ENCODE results near the gene TMEM208.
A peak's percentile ranks its signal among the peaks of the same experiment; 100 is the strongest.

TMEM208 gene

DNA sequence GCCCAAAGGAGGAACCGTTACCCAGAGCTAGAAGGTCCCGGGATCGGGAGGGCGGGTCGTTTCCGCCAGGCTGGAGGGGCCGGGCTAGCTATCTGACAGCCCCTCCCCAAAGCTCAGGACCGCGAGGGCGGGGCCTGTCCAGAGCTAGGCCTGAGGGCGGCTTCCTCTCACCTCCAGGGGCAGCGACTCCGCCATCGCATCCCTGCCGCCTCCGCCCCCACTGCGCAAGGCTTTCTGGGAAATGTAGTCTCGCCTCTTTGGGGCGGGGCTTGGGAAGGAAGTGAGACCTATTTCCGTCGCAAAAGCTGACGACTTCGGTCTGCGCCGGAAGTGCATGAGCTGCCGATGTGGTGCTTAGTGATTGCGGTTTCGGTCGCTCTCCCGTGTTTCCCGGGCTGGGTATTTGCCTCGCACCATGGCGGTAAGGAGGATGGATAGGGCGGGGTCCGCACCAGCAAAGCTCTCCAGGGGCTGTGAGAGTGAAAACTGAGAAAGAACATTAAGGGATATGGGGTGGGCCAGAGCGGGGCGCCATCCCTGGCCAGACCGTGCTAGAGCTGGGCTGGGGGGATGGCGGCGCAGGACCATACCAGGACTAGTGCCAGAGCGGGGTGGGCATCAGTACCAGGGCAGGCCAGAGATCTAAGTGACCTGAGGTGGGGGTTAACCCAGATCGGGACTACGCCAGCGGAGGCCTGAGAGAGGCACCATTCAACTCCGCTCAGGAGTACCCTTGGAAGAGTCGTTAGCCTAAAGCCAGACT lies at the start of gene TMEM208:
Gene TMEM208 (plus strand): TSS at position 327 of the 763 bp plus-strand sequence. CDS start 89 bp downstream, at position 416.
- DNase-seq = peak; percentile 100

DNA sequence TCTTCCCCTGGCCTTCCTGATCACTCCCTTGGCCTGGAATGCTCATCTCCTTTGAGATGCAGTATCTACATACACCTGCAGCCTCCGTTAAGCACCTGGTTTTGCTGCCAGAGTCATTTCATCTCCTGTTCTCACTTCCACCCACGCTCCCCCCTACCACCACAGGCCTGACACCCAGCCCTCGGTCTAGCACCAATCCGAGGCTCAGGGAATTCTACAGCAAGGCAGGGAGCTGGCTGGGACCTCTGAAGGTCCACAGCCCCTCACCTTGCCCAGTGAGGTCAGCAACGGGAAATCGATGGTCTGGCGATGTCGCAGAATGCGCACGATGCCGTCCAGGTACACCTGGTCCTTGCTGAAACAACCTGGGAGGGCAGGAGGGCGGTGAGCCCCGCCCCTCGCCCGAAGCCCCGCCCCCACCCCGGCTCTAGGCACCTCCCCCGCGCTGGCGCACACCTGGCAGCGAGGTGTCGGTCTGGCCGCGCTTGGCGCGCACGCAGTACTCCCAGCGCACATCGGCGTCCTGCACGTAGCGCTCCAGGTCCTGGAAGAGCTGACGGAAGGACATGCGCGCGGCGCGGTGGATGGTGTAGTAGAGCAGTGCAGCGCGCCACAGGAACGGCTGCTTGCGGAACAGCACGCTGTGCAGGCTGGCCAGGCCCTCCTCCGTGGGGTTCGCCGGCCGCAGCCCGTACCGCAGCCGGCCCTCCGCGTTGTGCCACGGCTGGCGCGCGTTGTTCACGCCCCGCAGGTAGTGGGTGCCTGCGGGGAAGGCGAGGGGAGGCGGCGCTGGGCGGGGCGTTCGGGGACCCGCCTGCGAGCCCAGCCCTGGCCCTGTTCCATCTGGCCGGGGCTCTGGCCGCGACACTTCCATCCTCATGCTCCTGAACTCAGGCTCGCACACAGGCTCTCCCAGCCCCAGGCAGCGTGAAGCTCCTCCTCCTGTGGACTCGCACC lies 48.9 kb upstream of the TMEM208 start:
- peak; percentile 75 for DNase-seq

DNA sequence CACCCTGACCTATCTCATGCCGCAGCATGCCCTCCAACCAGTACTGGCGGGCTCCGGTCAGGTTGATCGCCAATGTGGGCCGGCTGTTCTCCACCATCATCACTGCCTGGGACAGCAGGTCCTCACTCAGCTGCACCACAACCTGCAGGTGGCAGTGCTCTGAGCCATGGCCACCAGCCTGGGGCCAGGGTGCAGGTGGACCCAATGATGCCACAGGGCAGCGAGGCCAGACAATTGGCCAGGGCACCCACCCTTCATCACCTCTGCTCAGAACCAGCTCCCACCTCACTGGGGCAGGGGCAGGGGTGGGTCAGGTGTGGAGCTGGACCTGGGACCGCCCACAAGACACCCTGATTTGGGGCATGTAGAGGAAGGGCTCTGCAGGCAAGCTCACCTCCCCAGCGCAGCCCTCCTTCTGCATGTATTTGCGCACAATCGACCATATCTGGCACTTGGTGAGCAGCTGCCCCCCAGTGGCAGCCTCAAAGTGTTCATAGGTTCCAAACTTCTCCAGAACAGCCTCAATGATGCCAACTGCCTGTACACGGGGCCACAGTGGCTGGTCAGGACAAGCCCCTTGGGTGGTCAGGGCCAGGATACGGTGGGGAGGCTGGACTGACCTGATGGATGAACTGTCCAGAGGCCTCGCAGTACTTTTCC lies 47.4 kb upstream of the TMEM208 start:
- DNase-seq = no peak

DNA sequence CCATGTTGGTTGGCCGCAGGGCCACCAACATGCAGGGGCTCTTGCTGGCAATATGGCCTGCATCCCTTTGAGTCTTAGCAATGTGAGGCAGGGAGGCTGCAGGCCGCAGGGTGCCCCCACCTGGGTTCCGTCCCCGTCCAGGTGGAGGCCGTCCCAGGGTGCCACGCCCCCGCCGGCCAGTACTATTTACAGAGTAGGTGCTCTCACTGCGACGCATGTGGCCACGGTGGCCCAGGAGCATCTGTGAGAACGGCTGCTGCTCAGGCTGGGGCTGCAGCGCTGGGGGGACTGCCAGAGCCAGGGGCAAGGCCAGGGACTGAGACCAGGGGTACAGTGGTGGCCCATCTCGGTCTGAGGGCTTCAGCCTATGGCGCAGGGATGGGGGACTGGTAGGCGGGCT lies 46.8 kb upstream of the TMEM208 start:
- DNase-seq = no peak

DNA sequence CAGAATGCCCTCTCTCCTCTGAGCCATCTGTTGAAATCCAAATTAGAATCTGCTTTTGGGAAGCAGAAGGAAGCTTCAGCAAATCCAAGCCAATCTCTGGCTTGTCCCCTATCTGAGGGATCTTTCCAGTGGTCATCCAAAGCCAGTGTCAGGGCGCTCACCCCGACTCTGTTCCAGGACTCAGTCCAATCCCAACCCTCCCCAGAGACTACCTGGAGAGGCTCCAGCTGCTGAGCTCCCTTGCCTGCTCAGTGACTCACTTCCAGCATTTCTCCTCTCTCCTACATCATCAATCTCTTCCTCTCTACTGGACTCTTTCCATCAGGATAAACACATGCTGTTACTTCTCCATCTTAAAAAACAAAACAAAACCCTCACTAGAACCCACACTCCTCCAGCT lies 45.6 kb upstream of the TMEM208 start:
- DNase-seq = no peak

DNA sequence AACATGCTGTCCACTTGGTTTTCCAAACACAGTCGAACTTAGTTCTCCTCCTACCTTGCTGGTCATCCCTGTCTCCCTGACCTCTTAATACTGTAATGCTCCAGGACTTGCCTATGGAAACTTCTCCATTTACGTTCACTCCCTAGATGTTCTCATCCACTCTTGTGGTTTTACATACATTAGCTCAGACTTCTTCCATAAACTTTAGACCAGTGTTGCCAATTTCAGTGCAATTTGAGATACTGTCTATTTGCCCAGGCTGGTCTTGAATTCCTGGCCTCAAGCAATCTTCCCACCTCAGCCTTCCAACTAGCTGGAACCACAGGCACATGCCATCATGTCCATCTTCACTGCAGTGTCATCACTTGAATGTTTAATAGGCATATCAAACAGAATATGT lies 44.6 kb upstream of the TMEM208 start:
- no peak for DNase-seq

DNA sequence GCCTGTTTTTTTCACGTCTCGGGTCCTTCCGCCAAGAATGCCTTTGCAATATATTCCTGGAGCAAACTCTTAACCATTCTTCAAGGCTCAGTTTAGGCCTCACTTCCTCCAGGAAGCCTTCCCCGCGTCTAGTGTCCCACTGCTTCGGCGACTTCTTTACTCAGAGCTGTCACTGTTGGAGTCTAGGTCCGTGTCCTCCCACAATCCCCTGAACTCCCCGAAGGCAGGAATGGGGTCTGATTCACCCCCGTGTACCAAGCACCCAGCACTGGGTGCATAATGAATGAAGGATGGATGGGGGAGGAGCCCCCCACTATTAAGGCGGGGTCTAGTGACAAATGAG lies 43.7 kb upstream of the TMEM208 start:
- DNase-seq = no peak

DNA sequence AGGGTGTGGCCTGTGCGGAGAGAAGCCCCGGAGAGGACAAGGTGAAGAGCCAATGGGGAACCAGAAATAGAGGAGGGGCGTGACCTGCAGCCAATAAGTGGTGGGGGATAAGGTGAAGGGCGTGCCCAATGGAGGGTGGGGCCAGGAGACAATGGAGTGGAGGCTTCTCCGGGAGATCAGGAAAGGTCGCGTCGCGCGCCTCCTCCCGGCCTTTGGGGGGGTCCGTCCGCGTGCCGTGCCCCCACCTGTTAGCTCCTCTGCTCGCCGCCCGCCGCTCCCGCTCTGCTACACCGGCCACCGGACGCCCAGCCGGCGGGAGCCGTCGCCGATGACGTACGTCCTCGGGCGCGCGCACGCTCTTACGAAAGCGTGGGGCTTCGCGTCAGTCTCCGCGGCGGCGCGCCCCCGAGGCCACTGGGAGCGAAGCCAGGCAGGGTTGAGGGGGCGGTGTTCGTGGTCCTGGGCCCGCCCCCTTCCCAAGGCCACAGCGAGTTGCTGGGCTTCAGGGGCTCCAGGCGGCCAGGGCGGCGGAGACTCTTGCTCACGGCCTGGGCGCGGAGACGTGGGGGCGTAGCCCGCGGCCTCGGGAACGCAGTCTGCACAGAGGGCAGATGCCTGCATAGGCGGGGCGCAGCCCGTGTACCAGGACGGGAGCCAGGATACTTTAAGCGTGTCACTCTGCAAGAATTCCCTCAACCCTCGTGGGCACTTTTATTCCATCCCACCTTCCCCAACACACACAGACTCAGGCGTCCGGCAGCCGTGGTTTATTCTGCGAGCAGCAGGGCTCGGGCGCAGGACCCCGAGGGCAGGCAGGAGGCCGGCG lies 43.1 kb upstream of the TMEM208 start, which contains the start of gene MATCAP1:
Gene MATCAP1 (minus strand): TSS at position 337 of the 826 bp plus-strand sequence. CDS start 3,353 bp downstream, outside the sequence.
- DNase-seq = peak; percentile 95

DNA sequence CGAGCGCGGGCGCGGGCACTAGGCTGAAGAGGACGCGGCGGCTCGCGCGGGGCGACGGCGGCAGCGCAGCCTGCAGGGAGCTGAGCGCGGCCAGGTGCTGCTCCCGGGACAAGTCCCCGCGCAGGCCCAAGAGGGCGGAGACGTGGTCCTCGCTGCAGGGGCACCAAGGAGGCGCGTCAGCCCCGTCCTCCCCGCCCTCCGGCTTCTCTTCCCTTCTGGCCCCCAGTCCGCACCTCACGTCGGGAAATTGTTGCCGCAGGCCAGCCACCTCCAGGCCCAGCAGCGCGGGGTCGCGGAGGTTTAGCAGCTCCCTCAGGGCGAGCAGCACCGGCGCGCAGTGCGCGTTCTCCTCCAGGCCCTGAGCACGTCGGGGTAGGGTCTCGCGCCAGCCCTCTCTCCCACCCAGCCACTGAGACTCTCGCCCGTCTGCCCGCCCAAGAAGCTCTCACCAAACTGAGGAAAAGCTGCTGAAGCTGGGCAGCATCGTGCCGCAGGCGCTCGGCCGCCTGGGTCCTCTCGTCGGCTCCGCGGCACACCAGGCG lies 42.4 kb upstream of the TMEM208 start:
- no peak for DNase-seq

DNA sequence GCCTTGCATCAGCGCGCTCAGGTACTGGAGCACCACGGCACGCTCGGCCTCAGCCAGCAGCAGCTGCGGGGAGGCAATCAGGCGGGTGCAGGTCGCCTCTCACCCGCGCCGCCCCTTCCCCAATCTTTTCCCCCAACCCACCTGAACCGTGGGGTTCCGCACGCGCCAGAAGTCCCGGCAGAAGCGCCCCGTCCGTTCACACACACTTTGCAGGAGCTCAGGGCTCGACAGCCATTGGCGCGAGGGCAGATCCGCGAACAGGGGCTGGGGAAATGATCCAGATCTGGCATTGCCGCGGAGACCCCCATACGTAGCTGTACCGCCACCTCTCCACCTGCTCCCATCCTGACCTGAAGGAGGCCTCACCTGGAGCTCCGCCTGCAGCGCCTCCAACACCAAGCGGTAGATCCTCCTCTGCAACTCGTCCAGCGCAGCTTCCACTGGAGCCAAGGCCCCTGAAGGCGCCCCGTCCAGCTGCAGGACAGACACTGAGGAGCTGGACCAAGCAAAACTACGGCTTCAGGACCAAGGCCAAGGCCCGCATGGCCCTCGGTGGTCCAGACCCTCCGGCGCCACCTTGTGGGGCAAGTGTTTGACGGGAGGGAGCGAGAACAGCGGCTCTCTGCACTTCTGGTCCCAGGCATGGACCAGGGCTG lies 41.8 kb upstream of the TMEM208 start:
- peak; percentile 95 for DNase-seq

DNA sequence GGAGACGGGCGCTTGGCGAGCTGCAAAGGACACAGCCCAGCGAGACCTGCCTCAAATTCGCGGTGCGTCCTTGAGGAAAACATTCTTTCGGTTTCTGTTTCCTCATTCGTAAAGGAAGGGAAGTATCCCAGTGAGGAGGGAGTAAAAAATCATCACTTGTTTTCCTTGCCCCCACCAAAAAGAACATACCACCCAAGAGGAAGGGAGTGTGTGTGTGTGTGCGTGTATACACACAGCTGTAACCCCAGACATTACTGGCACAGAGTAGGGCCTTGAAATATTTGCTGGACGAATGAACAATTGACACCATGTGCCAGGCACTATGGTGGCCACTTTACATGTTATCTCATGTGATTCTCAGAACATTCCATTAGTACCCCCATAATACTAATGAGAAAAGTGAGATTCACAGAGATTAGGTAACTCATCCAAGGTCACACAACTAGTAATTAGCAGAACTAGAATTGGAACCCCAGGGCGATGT lies 41.2 kb upstream of the TMEM208 start:
- no peak for DNase-seq

DNA sequence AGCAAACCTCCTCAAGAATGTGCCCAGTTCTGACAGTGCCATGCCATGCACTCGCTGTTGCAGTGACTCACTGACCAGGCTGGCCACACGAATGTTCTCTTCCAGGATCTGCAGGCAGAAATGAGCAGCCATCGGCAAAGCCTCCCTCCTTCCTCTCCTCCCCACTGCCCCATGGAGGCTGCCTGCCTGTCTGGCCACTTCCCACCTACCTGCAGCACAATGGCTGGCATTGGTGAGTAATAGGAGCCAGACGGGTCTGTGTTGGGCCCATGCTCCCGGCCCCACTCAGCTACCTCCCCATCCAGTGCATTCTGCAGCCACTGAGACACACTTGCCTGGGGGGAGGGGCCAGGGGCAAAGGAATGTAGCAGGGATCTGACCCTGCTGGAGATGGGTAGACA lies 40.4 kb upstream of the TMEM208 start:
- no peak for DNase-seq

DNA sequence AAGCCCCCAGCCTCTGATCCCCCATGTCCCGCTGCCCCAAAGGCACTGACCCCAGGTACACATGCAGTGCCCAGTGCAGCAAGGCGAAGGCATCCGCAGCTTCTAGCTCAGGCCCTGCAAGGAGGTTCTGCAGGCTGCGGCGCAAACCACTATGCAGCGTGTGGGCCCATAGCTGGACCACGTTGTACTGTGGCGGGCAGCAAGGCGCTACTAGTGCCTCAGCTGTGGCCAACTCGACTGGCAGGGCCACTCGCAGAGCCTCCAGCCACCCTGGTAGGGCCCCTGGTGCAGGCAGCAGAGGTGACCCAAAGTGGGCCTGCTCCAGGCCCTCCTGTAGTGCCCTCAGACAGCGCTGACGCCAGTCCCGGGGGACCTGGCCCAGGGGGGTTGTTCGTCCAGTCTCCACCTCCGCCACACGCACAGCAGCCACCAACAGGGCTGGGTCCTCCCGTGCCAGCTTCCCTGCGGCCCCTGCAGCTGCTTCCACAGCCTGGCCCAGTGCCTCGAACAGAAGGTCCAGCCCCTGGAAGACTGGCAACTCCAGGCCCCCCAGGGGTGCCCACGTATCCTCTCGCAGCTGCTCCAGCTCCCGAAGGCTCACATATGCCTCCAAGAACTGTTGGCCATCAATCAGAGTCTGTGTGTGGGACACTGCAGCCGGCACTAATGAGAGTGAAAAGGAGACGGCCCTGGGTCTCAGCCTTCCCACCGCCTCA lies 39.6 kb upstream of the TMEM208 start:
- no peak for DNase-seq

DNA sequence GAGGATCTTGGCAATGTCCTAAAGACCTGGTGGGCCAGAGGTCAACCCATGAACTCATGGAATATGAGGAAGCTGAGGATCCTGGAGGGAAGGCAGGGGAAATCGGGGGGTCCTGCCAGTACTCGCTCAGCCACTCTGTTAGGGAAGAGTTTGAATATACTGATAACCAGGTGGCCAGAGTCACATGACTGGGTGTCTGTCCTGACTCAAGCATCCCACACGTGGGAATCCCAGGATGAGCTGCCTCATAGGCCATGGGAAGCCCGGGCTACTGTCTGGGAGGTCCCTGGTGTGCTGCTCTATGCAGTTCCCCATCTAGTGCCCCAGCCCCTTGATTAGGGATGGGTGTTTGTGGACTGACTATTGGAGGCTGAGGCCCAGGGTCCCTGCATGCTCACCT lies 38.6 kb upstream of the TMEM208 start:
- no peak for DNase-seq

DNA sequence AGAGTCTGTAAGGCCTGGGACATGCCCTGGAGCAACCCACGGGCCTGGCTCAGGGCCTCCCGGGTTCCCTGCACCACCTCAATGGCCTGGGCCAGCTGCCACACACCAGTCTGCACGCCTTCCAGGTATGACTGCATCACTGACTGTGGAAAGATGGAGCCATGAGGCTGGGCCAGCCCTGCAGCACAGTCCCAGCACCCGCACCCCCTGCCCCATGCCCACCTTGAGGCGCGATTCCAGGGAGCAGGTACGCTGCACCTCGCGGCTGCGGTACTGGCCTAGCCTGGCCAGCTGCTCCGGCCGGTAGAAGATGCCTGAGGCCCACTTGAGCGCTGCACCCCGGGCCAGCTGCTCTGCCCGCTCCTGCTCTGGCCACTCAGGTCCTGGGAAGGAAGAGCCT lies 38.1 kb upstream of the TMEM208 start:
- no peak for DNase-seq

DNA sequence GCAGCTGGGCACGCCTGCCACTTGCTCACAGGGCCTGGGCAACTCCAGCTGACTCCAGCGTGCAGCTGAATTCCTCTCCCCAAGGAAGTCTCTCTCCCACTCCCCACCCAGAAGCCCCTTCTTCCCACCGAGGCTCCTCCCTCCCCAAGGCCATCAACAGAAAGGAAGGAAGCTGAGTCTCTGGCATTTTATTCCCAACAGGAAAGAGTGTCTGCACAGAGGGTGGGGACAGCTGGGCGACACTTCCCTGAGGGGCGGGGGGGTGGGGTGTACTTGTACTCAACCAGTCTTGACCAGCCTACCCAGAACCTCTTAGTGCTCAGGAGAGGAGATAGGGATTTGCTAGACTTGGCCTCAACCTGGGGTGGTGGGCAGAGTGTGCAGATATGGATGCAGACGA lies 36.9 kb upstream of the TMEM208 start, which contains the start of gene EXOC3L1:
Gene EXOC3L1 (minus strand): TSS at position 96 of the 400 bp plus-strand sequence. CDS start 460 bp downstream, outside the sequence.
- DNase-seq = no peak

DNA sequence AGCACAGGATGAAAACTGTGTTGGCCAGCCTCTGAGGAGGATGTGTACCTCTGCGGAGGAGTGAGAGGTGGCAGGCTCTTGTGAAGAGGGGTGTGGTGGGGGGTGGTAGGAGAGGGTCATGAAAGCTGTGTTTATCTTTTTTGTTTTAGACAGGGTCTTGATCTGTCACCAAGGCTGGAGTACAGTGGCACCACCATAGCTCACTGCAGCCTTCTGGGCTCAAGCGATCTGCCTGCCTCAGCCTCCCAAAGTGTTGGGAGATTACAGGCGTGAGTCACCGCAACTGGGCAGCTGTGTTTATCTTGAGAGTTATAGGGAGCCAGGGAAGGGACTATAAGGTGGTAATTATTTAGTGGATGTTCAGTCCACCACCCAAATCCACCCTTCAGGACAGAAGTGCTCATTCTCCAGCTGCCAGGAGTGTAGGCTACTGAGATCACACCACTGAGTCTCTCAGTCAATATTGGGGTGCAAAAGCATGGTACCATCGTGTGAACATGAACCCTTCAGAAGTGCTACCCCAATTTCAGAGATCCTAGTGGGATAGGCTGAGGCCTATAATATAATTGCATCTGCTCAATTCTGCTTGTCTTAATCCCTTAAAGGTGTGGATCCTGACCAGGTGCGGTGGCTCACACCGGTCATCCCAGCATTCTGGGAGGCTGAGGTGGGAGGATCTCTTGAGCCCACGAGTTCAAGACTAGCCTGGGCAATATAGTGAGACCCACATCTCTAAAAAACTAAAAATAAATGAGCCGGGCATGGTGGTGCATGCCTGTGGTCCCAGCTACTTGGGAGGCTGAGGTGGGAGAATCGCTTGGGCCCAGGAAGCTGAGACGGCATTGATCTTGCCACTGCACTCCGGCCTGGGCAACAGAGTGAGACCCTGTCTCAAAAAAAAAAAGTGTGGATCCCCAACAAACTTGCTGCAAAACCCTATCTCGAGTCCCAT lies 36.2 kb upstream of the TMEM208 start:
- DNase-seq = no peak

DNA sequence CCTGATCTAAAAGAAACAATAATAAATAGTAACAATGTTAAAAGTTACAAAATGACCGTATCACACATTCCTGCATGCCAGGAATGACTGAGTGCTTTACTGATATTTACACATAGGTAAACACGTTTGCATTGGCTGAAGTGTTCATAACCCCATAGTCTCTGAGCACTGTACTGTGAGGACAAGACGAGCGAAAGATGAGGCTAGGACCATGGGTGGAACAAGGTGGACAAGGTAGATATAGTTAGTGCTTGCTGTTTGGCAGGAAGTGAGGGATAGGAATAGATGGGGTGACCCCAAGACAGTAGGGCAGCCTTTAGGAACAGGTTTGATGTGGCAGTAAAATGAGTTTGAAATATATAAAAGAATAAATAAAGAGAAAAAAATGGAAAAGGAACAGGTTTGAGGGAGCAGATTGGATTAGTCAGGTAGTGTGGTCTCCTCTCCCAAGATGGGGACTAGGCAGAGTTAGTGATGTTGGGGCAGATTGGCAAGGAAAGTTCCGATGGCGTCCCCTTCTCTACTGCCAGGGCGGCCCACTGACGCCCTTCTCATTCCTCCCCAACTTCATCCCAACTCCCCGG lies 35.4 kb upstream of the TMEM208 start:
- DNase-seq = peak; percentile 55
